Activated gamma-delta T cell (primary cell): ENCODE results near the gene IGSF3.

Experiments
- DNase-seq: peaks from one replicate; lab custom pipeline; 2025; lab: John Stamatoyannopoulos, UW

IGSF3 gene

GRCh38 chr1:116557323-116557878, 110.1 kb downstream of the IGSF3 start:
- DNase-seq, result no peak

- no peak for DNase-seq
Measured at GRCh38 chr1:116556289-116557006, 111.1 kb downstream of the IGSF3 start.

- no peak for DNase-seq
Measured at GRCh38 chr1:116554924-116555323, 112.6 kb downstream of the IGSF3 start.

GRCh38 chr1:116553386-116554115, 114.0 kb downstream of the IGSF3 start:
- no peak for DNase-seq

- no peak for DNase-seq
Measured at GRCh38 chr1:116546354-116546977, 121.1 kb downstream of the IGSF3 start.

- DNase-seq, result no peak
Measured at GRCh38 chr1:116545359-116545705, 122.2 kb downstream of the IGSF3 start.

- no peak for DNase-seq
Measured at GRCh38 chr1:116544588-116545358, 122.8 kb downstream of the IGSF3 start.

- no peak for DNase-seq
Measured at GRCh38 chr1:116540088-116540487, 127.4 kb downstream of the IGSF3 start.

GRCh38 chr1:116538544-116538943, 129.0 kb downstream of the IGSF3 start:
- DNase-seq, result no peak

- no peak for DNase-seq
Measured at GRCh38 chr1:116537898-116538297, 129.6 kb downstream of the IGSF3 start.

- DNase-seq, result no peak
Measured at GRCh38 chr1:116537040-116537831, 130.3 kb downstream of the IGSF3 start.

GRCh38 chr1:116534014-116534739, 133.4 kb downstream of the IGSF3 start:
- DNase-seq, result no peak

GRCh38 chr1:116533429-116533820, 134.1 kb downstream of the IGSF3 start:
- no peak for DNase-seq

GRCh38 chr1:116532671-116533428, 134.7 kb downstream of the IGSF3 start:
- no peak for DNase-seq

- DNase-seq, result no peak
Measured at GRCh38 chr1:116531917-116532316, 135.6 kb downstream of the IGSF3 start.

- DNase-seq, result no peak
Measured at GRCh38 chr1:116529681-116530080, 137.9 kb downstream of the IGSF3 start.

GRCh38 chr1:116529199-116529631, 138.3 kb downstream of the IGSF3 start:
- no peak for DNase-seq

GRCh38 chr1:116528329-116529083, 139.0 kb downstream of the IGSF3 start:
- no peak for DNase-seq

GRCh38 chr1:116525440-116525839, 142.1 kb downstream of the IGSF3 start:
- no peak for DNase-seq
